Common myeloid progenitor, CD34-positive (primary cell): ENCODE data around the gene LMO7.

Source experiments
- CTCF ChIA-PET: fragments of 350-600 bp; sonication (Branson Sonifier 250); formaldehyde crosslinking; loops from one replicate; lab custom pipeline; 2021; ENCODE audit warnings: antibody characterized with exemption; lab: Charles Lee
- POLR2A ChIA-PET: fragments of 350-600 bp; sonication (Branson Sonifier 250); formaldehyde crosslinking; loops from one replicate; lab custom pipeline; 2021; ENCODE audit warnings: antibody characterized with exemption; lab: Charles Lee
- DNase-seq, 3 donors: peaks; one replicate each; pipeline versions ENCODE4 v3.0.0 to v3.0.0-alpha.2; 2013
- H3K27ac ChIP-seq, 2 experiments: 1 replicate in 1 of 2; 2 replicates in 1 of 2; pipeline ENCODE4 v1.7.0; 2013; ENCODE audit warnings: inconsistent platforms in 2 of 2, low read length in 2 of 2, mild to moderate bottlenecking in 2 of 2, low read depth in 1 of 2, moderate library complexity in 1 of 2; ENCODE audit not compliant: severe bottlenecking in 2 of 2, insufficient read depth in 1 of 2, poor library complexity in 1 of 2
- H3K27me3 ChIP-seq, 5 experiments: replicated peaks in 2 of 5; 1 replicate in 3 of 5; 2 replicates in 2 of 5; pipeline versions ENCODE4 v1.6.1 to v1.7.0; 2013; ENCODE audit warnings: low read length in 4 of 5, mild to moderate bottlenecking in 2 of 5, moderate library complexity in 2 of 5, inconsistent platforms in 1 of 5; ENCODE audit not compliant: insufficient read depth in 5 of 5, control insufficient read depth in 4 of 5
- H3K36me3 ChIP-seq, 4 experiments: 1 replicate in 2 of 4; 2 replicates in 2 of 4; pipeline versions ENCODE4 v1.6.1 to v1.7.0; 2013; ENCODE audit warnings: low read length in 3 of 4, control low read depth in 1 of 4, mild to moderate bottlenecking in 1 of 4; ENCODE audit not compliant: control insufficient read depth in 4 of 4, insufficient read depth in 4 of 4
- H3K4me1 ChIP-seq, 4 experiments: 1 replicate in 3 of 4; 2 replicates in 1 of 4; pipeline versions ENCODE4 v1.6.1 to v1.7.1; 2013; ENCODE audit warnings: low read length in 3 of 4, mild to moderate bottlenecking in 3 of 4, control low read depth in 1 of 4, inconsistent platforms in 1 of 4, moderate library complexity in 1 of 4; ENCODE audit not compliant: control insufficient read depth in 4 of 4, insufficient read depth in 4 of 4; ENCODE audit errors: control extremely low read depth in 1 of 4
- H3K4me3 ChIP-seq, 7 experiments: 1 replicate in 4 of 7; 2 replicates in 3 of 7; pipeline versions ENCODE4 v1.5.1 to v1.7.0; 2013; ENCODE audit warnings: mild to moderate bottlenecking in 7 of 7, low read length in 6 of 7, moderate library complexity in 6 of 7, inconsistent platforms in 2 of 7, low read depth in 2 of 7, control low read depth in 1 of 7; ENCODE audit not compliant: insufficient read depth in 4 of 7, control insufficient read depth in 1 of 7; ENCODE audit errors: extremely low read depth in 1 of 7
- H3K9me3 ChIP-seq, 5 experiments: 1 replicate in 4 of 5; 2 replicates in 1 of 5; pipeline versions ENCODE4 v1.6.1 to v1.7.1; 2013; ENCODE audit warnings: low read length in 4 of 5, mild to moderate bottlenecking in 2 of 5, inconsistent platforms in 1 of 5, low read depth in 1 of 5, moderate library complexity in 1 of 5; ENCODE audit not compliant: control insufficient read depth in 4 of 5, insufficient read depth in 2 of 5; ENCODE audit errors: control extremely low read depth in 1 of 5
- WGBS: methylation state at CpG from one replicate; pipeline ENCODE4 v1.1.5; 2013; ENCODE audit not compliant: insufficient coverage; 5-methylcytosine and 5-hydroxymethylcytosine counted together

Gene LMO7

GRCh38 chr13:75657111-75657510 lies 21.0 kb downstream of the LMO7 start:
- WGBS, result no CpG with 5 or more reads among the region's 1 CpG
- CTCF ChIA-PET, result no interaction called here

DNA sequence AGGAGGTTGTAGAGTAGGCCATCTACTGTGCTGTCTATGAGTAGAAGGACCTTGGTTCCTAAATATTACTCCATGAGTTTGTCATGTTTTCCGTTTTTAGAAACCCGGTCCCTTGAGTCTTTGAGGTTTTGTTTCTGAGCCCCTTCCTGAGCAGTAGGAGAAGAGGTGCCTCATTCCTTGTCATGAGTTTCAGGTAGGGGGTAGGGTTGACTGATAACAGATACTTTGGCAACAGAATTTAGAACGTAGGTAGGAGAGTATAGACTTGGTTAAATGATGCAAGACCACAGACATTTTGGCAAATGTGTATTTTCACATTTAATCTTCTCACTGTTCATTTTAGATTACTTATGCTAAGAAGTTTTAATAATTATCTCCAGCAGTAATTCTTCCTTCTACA lies 24.6 kb downstream of the LMO7 start:
- ChIA-PET CTCF (no interaction called here), POLR2A (no interaction called here)
- Histone ChIP-seq H3K27me3 (no peaks in the 10 kb centered on the region), H3K4me1 (no peaks in the 10 kb centered on the region), H3K4me3 (no peak overlapping the region), H3K36me3 (no peaks in the 10 kb centered on the region), H3K9me3 (no peaks in the 10 kb centered on the region), H3K27ac (no peak overlapping the region)
- DNase-seq, result no peak
- WGBS, result no CpG with 5 or more reads among the region's 3 CpGs

More at GRCh38 chr13:75657111-75657510, 21.0 kb downstream of the LMO7 start:
- H3K27ac ChIP-seq, result no peak overlapping the region
- no peak overlapping the region for H3K4me3 ChIP-seq
- no peaks in the 10 kb centered on the region for H3K4me1 ChIP-seq
- POLR2A ChIA-PET, result no interaction called here
- H3K9me3 ChIP-seq, result no peaks in the 10 kb centered on the region
- H3K36me3 ChIP-seq, result peaks cover 0 to 2% (median 0%) of the 10 kb centered on the region in 4 experiments
- no peaks in the 10 kb centered on the region for H3K27me3 ChIP-seq
- no peak for DNase-seq

- WGBS, result 83% methylated on average over 1 of the region's 4 CpGs
- Histone ChIP-seq H3K36me3 (no peaks in the 10 kb centered on the region), H3K27ac (no peak overlapping the region), H3K27me3 (no peaks in the 10 kb centered on the region), H3K9me3 (no peaks in the 10 kb centered on the region), H3K4me3 (no peak overlapping the region), H3K4me1 (no peaks in the 10 kb centered on the region)
- DNase-seq, result no peak
- CTCF ChIA-PET, result no interaction called here
- POLR2A ChIA-PET, result no interaction called here
These were observed 25.3 kb downstream of the LMO7 start for GRCh38 chr13:75661443-75661842.

- Histone ChIP-seq H3K9me3 (no peaks in the 10 kb centered on the region), H3K36me3 (no peaks in the 10 kb centered on the region), H3K4me3 (no peak overlapping the region), H3K4me1 (no peaks in the 10 kb centered on the region), H3K27ac (no peak overlapping the region), H3K27me3 (no peaks in the 10 kb centered on the region)
- CTCF ChIA-PET, result interaction anchor here (1.3 kb wide), 1 partner anchor 20 kb away, joined by 3 read pairs; no protein-coding TSS in a partner anchor
- POLR2A ChIA-PET, result no interaction called here
- 89% methylated on average over 1 of the region's 1 CpG for WGBS
- DNase-seq, result no peak
These were observed 30.7 kb downstream of the LMO7 start for GRCh38 chr13:75666646-75667351.

DNA sequence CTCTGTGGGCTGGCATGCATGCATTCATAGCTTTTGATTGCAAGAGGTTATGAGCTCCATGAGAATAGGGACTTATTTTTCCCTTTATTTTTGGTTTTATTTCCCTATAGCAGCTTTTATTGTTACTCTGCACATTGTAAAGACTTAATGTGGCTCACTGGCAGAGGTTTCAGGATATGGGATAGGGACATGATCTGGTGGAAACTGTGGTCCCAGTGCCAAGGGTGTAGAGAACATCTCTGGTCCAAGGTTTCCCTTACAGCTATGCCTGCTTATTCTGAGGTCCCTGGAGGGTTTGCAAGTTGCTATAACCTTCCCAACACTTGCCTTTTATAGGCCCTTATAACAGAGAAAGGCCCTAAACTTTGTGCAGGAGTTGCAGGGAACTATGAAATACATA lies 33.6 kb downstream of the LMO7 start:
- Histone ChIP-seq H3K4me1 (no peaks in the 10 kb centered on the region), H3K27ac (no peak overlapping the region), H3K27me3 (no peaks in the 10 kb centered on the region), H3K36me3 (no peaks in the 10 kb centered on the region), H3K9me3 (no peaks in the 10 kb centered on the region), H3K4me3 (no peak overlapping the region)
- ChIA-PET CTCF (interaction anchor here (0.9 to 1.4 kb wide), 2 partner anchors 201 to 204 kb away, joined by 3 read pairs; no protein-coding TSS in a partner anchor), POLR2A (no interaction called here)
- DNase-seq, result no peak

- no peak overlapping the region for H3K4me3 ChIP-seq
- no CpG with 5 or more reads among the region's 1 CpG for WGBS
- H3K9me3 ChIP-seq, result no peaks in the 10 kb centered on the region
- ChIA-PET POLR2A (no interaction called here), CTCF (interaction anchor here (0.9 to 3.0 kb wide), 2 partner anchors 17 to 203 kb away, joined by 3 to 10 read pairs; no protein-coding TSS in a partner anchor)
- no peaks in the 10 kb centered on the region for H3K4me1 ChIP-seq
- no peak overlapping the region for H3K27ac ChIP-seq
- H3K36me3 ChIP-seq, result no peaks in the 10 kb centered on the region
- no peak for DNase-seq
- no peaks in the 10 kb centered on the region for H3K27me3 ChIP-seq
These were observed 34.4 kb downstream of the LMO7 start for GRCh38 chr13:75670496-75670895.

DNA sequence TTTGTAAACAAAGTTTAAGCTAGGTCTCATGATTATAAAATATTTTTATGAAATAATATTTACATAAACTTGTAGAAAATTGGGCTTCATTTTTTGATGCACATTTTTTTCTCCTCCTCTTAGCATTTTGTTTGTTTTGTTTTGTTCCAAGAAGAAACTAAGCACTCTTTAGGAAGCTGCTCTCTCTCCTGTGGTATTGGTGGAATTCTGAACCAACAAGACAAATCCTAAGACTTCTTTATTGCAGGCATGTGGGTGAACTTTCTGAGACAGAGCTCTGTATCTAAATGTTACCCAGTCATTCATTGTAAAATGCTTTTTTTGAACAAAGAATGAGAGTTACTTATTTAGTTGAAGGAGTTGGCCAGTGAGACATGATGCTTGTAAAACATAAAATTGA lies 39.3 kb downstream of the LMO7 start:
- Histone ChIP-seq H3K4me3 (no peak overlapping the region), H3K4me1 (no peaks in the 10 kb centered on the region), H3K9me3 (no peaks in the 10 kb centered on the region), H3K27ac (no peak overlapping the region), H3K27me3 (no peaks in the 10 kb centered on the region), H3K36me3 (no peaks in the 10 kb centered on the region)
- DNase-seq, result no peak
- POLR2A ChIA-PET, result no interaction called here
- CTCF ChIA-PET, result interaction anchor here (1.1 to 5.3 kb wide), 7 partner anchors 9 to 800 kb away, joined by 3 to 20 read pairs (median 6); no protein-coding TSS in a partner anchor
